Activated CD4-positive, alpha-beta T cell treated with anti-CD3 and anti-CD28 coated beads, Interleukin-2, amount 50 U/mL, for 1 hour (primary cell): ENCODE data around the gene GLS2.

Experiments
- DNase-seq: peaks from one replicate; pipeline ENCODE4 v3.0.0-alpha.2; 2020

Gene GLS2

GRCh38 chr12:56437430-56438176 lies 50.4 kb downstream of the GLS2 start:
- no peak for DNase-seq

DNA sequence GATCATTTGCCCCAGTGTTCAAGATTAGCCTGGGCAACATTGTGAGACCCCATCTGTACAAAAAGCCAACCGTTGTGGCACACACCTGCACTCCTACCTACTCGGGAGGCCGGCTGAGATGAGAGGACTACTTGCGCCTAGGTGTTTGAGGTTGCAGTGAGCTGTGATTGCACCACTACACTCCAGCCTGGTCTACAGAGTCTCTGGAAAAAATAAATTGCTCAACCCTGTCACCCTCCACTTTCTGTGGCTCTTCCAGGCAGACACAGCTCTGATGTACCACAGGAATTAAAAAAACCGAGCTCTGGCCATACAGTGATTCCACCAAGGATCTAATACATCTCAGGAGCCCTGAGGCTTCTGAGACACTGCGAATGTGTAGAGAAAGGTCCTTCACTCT lies 53.1 kb downstream of the GLS2 start:
- no peak for DNase-seq

GRCh38 chr12:56431850-56432249 lies 56.1 kb downstream of the GLS2 start:
- no peak for DNase-seq

DNA sequence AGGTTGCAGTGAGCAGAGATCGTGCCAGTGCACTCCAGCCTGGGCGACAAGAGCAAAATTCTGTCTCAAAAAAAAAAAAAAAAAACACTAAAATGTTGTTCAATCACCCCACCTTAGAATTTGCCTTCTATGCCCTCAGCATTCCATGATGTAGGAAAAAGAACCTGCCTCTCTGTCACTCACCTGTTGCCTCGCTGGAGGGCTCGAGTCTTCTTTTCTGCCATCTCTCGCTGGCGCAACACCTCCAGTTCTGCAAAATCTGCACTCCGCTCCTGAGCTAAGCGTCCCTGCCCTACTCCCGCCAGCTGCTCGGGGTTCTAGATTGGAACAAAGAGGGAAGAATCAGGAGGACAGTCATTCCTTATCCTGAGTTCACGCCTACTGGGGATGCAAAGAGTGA lies 56.7 kb downstream of the GLS2 start:
- no peak for DNase-seq

DNA sequence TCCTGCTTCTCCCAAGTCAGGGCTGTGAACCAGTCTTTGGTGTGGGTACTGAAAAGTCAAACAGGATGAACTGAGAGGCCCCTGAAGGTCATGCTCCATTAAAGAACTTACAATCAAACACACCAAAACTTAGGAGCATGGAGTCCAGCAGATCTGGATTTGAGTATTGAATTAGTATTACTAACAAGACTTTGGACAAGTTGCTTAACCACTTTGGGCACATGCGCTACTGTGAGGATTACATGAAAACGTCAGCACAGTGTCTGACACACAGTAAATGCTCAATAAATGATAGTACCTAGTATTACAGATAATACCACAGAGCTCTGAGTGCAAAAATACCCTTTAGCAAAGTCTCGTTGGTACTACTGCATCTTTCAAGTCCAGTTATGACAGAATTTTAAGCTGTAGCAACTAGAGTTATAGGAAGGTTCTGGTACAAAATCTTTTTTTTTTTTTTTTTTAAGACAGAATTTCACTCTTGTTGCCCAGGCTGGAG lies 62.0 kb downstream of the GLS2 start:
- no peak for DNase-seq

- no peak for DNase-seq
Observed at GRCh38 chr12:56425193-56425592, 62.8 kb downstream of the GLS2 start.
